ENCODE measurements around the gene PLBD2.
A peak's percentile ranks its signal among the peaks of the same experiment; 100 is the strongest.

The PLBD2 gene

GRCh38 chr12:113317122-113317521 is 41.3 kb upstream of the PLBD2 start:
- ChIA-PET POLR2A (no interaction called here), CTCF (interaction anchor here (1.3 kb wide), 1 partner anchor 10 kb away, joined by 4 read pairs; no protein-coding TSS in a partner anchor)
- no peak for TF ChIP-seq CTCF (IDR thresholded peaks at IDR 0.05; ENCODE audit: insufficient read depth, low read length, missing control alignments)
- no peak overlapping the region for H3K4me3 ChIP-seq (ENCODE audit: low read depth, low read length)
- DNase-seq (ENCODE audit: low read depth, low spot score), result no peak

GRCh38 chr12:113318046-113318656 is 40.2 kb upstream of the PLBD2 start:
- no peak for DNase-seq (ENCODE audit: low read depth, low spot score)
- no peak overlapping the region for H3K4me3 ChIP-seq (ENCODE audit: low read depth, low read length)
- ChIA-PET POLR2A (no interaction called here), CTCF (no interaction called here)
- TF ChIP-seq CTCF (IDR thresholded peaks at IDR 0.05; ENCODE audit: insufficient read depth, low read length, missing control alignments), result no peak

- POLR2A ChIA-PET, result no interaction called here
- CTCF ChIA-PET, result interaction anchor here (1.6 to 4.7 kb wide), 2 partner anchors 8 to 106 kb away, joined by 7 to 36 read pairs; no protein-coding TSS in a partner anchor
Measured at GRCh38 chr12:113318900-113319628, 39.3 kb upstream of the PLBD2 start.

GRCh38 chr12:113320401-113320800 is 38.0 kb upstream of the PLBD2 start:
- no peak for TF ChIP-seq CTCF (IDR thresholded peaks at IDR 0.05; ENCODE audit: insufficient read depth, low read length, missing control alignments)
- ChIA-PET POLR2A (no interaction called here), CTCF (interaction anchor here (1.6 to 4.7 kb wide), 2 partner anchors 9 to 105 kb away, joined by 7 to 36 read pairs; no protein-coding TSS in a partner anchor)
- H3K4me3 ChIP-seq (ENCODE audit: low read depth, low read length), result no peak overlapping the region
- DNase-seq (ENCODE audit: low read depth, low spot score), result no peak

More at GRCh38 chr12:113318900-113319628, 39.3 kb upstream of the PLBD2 start:
- H3K4me3 ChIP-seq (ENCODE audit: low read depth, low read length), result no peak overlapping the region
- no peak for DNase-seq (ENCODE audit: low read depth, low spot score)
- no peak for TF ChIP-seq CTCF (IDR thresholded peaks at IDR 0.05; ENCODE audit: insufficient read depth, low read length, missing control alignments)

- H3K4me3 ChIP-seq (ENCODE audit: low read depth, low read length), result no peak overlapping the region
- peak; percentile 54 for DNase-seq (ENCODE audit: low read depth, low spot score)
- ChIA-PET CTCF (interaction anchor here (0.9 to 4.7 kb wide), 5 partner anchors 10 to 125 kb away, joined by 3 to 36 read pairs (median 4); no protein-coding TSS in a partner anchor), POLR2A (interaction anchor here (0.8 kb wide), 1 partner anchor 13 kb away, joined by 3 read pairs; the partner anchor contains the start of gene SLC8B1)
- no peak for TF ChIP-seq CTCF (IDR thresholded peaks at IDR 0.05; ENCODE audit: insufficient read depth, low read length, missing control alignments)
Measured at GRCh38 chr12:113322343-113322742, 36.0 kb upstream of the PLBD2 start.

- no peak overlapping the region for H3K4me3 ChIP-seq (ENCODE audit: low read depth, low read length)
- POLR2A ChIA-PET, result interaction anchor here (0.6 to 1.0 kb wide), 2 partner anchors 9 to 120 kb away, joined by 3 read pairs; no protein-coding TSS in a partner anchor
- DNase-seq (ENCODE audit: low read depth, low spot score), result no peak
- no peak for TF ChIP-seq CTCF (IDR thresholded peaks at IDR 0.05; ENCODE audit: insufficient read depth, low read length, missing control alignments)
- CTCF ChIA-PET, result interaction anchor here (1.0 to 1.3 kb wide), 2 partner anchors 9 to 14 kb away, joined by 3 read pairs; partner anchors contain the start of gene SLC8B1
Measured at GRCh38 chr12:113325916-113326315, 32.5 kb upstream of the PLBD2 start.
